GM12878 (cell line): ENCODE results near the gene AP1G2. TPM values are rescaled to one million over a fixed set of nuclear protein-coding genes. Genes with fewer than 3 reads are reported as not detected.

Source experiments
- ATF7 ChIP-seq: fragments of 450-650 bp; IDR thresholded peaks from 2 replicates; pipeline ENCODE4 v1.6.1; 2016; ENCODE audit warnings: low read depth, mild to moderate bottlenecking
- BCL11A ChIP-seq: IDR thresholded peaks from 2 replicates; pipeline ENCODE4 v1.6.1; 2011; ENCODE audit warnings: low read depth, low read length
- CBX3 ChIP-seq: fragments of 200-600 bp; sonication (generic); IDR thresholded peaks from 2 replicates; pipeline ENCODE4 v1.6.1; 2016; ENCODE audit warnings: low read depth, borderline replicate concordance
- CHD1 ChIP-seq: IDR thresholded peaks from 2 replicates; pipeline ENCODE4 v1.6.1; 2012; ENCODE audit warnings: low read depth, low read length, improper control_type of control experiment
- CHD2 ChIP-seq: IDR thresholded peaks from 2 replicates; pipeline ENCODE4 v1.6.1; 2011; ENCODE audit warnings: low read depth, low read length, improper control_type of control experiment, borderline replicate concordance
- JUND ChIP-seq: IDR thresholded peaks from 2 replicates; pipeline ENCODE4 v1.6.1; 2012; ENCODE audit warnings: low read depth, mild to moderate bottlenecking, low read length, improper control_type of control experiment, moderate library complexity
- MEF2A ChIP-seq: IDR thresholded peaks from 2 replicates; pipeline ENCODE4 v1.6.1; 2011; ENCODE audit warnings: low read depth, mild to moderate bottlenecking, low read length, moderate library complexity; ENCODE audit not compliant: insufficient read depth
- NFXL1 ChIP-seq: fragments of 450-650 bp; IDR thresholded peaks from 2 replicates; pipeline ENCODE4 v1.6.1; 2017; ENCODE audit warnings: antibody characterized with exemption, mild to moderate bottlenecking, borderline replicate concordance
- NR2C1 ChIP-seq: fragments of 450-650 bp; IDR thresholded peaks from 2 replicates; pipeline ENCODE4 v1.6.1; 2017; ENCODE audit warnings: antibody characterized with exemption, mild to moderate bottlenecking, moderate library complexity
- PML ChIP-seq: IDR thresholded peaks from 2 replicates; pipeline ENCODE4 v1.6.1; 2012; ENCODE audit warnings: low read length, inconsistent platforms
- RAD21 ChIP-seq: IDR thresholded peaks from 2 replicates; pipeline ENCODE4 v1.6.1; 2011; ENCODE audit warnings: mild to moderate bottlenecking, low read depth, low read length, moderate library complexity; ENCODE audit not compliant: insufficient read depth
- RELA ChIP-seq: fragments of 450-650 bp; IDR thresholded peaks from 2 replicates; pipeline ENCODE4 v1.8.0; 2014; ENCODE audit warnings: borderline replicate concordance; ENCODE audit not compliant: partially characterized antibody
- TCF12 ChIP-seq: IDR thresholded peaks from 2 replicates; pipeline ENCODE4 v1.6.1; 2011; ENCODE audit warnings: low read depth, mild to moderate bottlenecking, low read length
- ZNF274 ChIP-seq: IDR thresholded peaks from one replicate; pipeline ENCODE4 v1.8.0; 2011; ENCODE audit not compliant: insufficient read length, insufficient read depth
- polyA plus RNA-seq, 11 experiments: library from polyadenylated mRNA; depleted of rRNA in 4 of 11; unstranded in 6 of 11; stranded (reverse) in 5 of 11; fragments of >200 nt; fragmentation: Nextera tagmentation in 4 of 11; fragmentation: Illumina TruSeq in 1 of 11; extraction: Ambion mirVana in 4 of 11; extraction: Trizol in 1 of 11; gene quantifications; 1 replicate in 1 of 11; 2 replicates in 10 of 11; pipeline versions ENCODE4 v1.2.1 to v1.2.3, GENCODE V29; 2011 to 2016; ENCODE audit warnings: inconsistent platforms in 2 of 11, missing spikeins in 2 of 11, low read depth in 1 of 11
- total RNA-seq, 4 experiments: library from RNA; depleted of rRNA in 3 of 4; stranded (reverse); fragments of >200 nt in 3 of 4; fragmentation: Illumina TruSeq in 1 of 4; extraction: Trizol in 1 of 4; gene quantifications; 2 replicates each; pipeline versions ENCODE4 v1.2.1 to v1.2.3, GENCODE V29; 2013 to 2021
- TF ChIP-seq, protein P1 (sequence below): IDR thresholded peaks from 2 replicates; pipeline ENCODE4 v1.6.1; 2011; ENCODE audit warnings: borderline replicate concordance, low read depth, mild to moderate bottlenecking, moderate library complexity, mixed read lengths, low read length; ENCODE audit not compliant: insufficient read depth; ENCODE audit errors: extremely low read length
- TF ChIP-seq, protein P2 (sequence below): fragments of 450-650 bp; formaldehyde crosslinking; IDR thresholded peaks from 2 replicates; pipeline ENCODE4 v1.4.0; 2020; ENCODE audit warnings: mild to moderate bottlenecking, moderate library complexity
- TF ChIP-seq, protein P3 (sequence below): fragments of 450-650 bp; IDR thresholded peaks from 2 replicates; pipeline ENCODE4 v1.6.1; 2016; ENCODE audit warnings: mild to moderate bottlenecking
- TF ChIP-seq, protein P4 (sequence below): fragments of 450-650 bp; IDR thresholded peaks from 2 replicates; pipeline ENCODE4 v1.6.1; 2016; ENCODE audit warnings: mild to moderate bottlenecking, moderate library complexity, borderline replicate concordance

AP1G2 gene
- total and polyA plus RNA-seq, 10 of the 15 experiments (the other 5 are each of a cell fraction or from before 2014, with no cell fraction given) = 41.5 to 146 (median 103) TPM

DNA sequence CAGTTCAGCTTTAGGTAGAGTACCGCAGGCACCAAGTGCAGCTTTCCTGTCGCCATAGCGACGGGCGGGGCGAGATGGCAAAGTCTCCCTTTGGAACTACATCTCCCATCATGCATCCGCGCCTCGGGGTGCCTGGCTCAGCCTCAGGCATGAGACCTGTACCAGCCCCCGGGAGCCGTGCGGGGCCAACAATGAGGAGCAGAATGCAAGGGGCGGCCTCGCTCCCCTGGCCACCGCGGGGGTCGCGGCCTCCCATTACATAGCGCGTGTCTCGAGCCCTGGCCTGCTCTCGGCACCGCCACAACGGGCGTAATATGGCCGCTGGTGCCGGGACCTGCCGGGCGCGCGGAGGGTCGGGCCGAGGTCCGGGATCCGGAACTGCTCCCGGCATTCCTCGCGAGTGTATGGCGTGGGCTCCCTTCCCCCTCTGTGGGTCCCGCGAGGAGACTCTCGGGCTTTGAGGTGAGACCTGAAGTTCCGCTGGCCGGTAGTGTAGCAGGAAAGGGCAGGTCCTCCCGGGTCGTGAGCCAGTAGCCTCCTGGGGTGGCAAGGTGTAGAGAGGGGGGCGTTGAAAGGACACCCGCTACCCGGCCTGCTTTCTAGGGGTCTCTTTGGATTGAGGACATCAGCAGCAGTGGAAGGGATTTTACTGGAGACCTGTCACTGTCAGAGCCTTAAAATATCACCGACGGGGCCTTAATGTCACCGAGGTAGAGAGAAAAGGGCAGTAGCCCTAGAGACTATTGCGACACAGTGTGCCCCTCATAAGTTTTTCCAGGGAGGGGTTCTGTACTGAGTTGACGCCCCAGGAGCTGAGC, 11.5 kb downstream of the AP1G2 start, which contains the start of gene THTPA (continued):
- TF ChIP-seq ZNF274 (no peak), ATF7 (peak; percentile 16; the same call in 1 of the 2 replicates), TCF12 (0 out of 2 replicates have a peak, but pooled peaks have one; percentile 34), BCL11A (no peak), RELA (peak; percentile 76), NR2C1 (peak; percentile 61), CBX3 (no peak), CHD2 (peak; percentile 98), MEF2A (no peak), CHD1 (0 out of 2 replicates have a peak, but pooled peaks have one; percentile 38), JUND (no peak), RAD21 (no peak), NFXL1 (no peak), PML (peak; percentile 71; the same call in 1 of the 2 replicates)
- TF ChIP-seq, protein P1, sequence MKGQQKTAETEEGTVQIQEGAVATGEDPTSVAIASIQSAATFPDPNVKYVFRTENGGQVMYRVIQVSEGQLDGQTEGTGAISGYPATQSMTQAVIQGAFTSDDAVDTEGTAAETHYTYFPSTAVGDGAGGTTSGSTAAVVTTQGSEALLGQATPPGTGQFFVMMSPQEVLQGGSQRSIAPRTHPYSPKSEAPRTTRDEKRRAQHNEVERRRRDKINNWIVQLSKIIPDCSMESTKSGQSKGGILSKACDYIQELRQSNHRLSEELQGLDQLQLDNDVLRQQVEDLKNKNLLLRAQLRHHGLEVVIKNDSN = no peak
- TF ChIP-seq, protein P2, sequence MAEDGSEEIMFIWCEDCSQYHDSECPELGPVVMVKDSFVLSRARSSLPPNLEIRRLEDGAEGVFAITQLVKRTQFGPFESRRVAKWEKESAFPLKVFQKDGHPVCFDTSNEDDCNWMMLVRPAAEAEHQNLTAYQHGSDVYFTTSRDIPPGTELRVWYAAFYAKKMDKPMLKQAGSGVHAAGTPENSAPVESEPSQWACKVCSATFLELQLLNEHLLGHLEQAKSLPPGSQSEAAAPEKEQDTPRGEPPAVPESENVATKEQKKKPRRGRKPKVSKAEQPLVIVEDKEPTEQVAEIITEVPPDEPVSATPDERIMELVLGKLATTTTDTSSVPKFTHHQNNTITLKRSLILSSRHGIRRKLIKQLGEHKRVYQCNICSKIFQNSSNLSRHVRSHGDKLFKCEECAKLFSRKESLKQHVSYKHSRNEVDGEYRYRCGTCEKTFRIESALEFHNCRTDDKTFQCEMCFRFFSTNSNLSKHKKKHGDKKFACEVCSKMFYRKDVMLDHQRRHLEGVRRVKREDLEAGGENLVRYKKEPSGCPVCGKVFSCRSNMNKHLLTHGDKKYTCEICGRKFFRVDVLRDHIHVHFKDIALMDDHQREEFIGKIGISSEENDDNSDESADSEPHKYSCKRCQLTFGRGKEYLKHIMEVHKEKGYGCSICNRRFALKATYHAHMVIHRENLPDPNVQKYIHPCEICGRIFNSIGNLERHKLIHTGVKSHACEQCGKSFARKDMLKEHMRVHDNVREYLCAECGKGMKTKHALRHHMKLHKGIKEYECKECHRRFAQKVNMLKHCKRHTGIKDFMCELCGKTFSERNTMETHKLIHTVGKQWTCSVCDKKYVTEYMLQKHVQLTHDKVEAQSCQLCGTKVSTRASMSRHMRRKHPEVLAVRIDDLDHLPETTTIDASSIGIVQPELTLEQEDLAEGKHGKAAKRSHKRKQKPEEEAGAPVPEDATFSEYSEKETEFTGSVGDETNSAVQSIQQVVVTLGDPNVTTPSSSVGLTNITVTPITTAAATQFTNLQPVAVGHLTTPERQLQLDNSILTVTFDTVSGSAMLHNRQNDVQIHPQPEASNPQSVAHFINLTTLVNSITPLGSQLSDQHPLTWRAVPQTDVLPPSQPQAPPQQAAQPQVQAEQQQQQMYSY (CRISPR knock-in tag) = no peak
- TF ChIP-seq, protein P3, sequence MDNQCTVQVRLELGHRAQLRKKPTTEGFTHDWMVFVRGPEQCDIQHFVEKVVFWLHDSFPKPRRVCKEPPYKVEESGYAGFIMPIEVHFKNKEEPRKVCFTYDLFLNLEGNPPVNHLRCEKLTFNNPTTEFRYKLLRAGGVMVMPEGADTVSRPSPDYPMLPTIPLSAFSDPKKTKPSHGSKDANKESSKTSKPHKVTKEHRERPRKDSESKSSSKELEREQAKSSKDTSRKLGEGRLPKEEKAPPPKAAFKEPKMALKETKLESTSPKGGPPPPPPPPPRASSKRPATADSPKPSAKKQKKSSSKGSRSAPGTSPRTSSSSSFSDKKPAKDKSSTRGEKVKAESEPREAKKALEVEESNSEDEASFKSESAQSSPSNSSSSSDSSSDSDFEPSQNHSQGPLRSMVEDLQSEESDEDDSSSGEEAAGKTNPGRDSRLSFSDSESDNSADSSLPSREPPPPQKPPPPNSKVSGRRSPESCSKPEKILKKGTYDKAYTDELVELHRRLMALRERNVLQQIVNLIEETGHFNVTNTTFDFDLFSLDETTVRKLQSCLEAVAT = no peak
- TF ChIP-seq, protein P4, sequence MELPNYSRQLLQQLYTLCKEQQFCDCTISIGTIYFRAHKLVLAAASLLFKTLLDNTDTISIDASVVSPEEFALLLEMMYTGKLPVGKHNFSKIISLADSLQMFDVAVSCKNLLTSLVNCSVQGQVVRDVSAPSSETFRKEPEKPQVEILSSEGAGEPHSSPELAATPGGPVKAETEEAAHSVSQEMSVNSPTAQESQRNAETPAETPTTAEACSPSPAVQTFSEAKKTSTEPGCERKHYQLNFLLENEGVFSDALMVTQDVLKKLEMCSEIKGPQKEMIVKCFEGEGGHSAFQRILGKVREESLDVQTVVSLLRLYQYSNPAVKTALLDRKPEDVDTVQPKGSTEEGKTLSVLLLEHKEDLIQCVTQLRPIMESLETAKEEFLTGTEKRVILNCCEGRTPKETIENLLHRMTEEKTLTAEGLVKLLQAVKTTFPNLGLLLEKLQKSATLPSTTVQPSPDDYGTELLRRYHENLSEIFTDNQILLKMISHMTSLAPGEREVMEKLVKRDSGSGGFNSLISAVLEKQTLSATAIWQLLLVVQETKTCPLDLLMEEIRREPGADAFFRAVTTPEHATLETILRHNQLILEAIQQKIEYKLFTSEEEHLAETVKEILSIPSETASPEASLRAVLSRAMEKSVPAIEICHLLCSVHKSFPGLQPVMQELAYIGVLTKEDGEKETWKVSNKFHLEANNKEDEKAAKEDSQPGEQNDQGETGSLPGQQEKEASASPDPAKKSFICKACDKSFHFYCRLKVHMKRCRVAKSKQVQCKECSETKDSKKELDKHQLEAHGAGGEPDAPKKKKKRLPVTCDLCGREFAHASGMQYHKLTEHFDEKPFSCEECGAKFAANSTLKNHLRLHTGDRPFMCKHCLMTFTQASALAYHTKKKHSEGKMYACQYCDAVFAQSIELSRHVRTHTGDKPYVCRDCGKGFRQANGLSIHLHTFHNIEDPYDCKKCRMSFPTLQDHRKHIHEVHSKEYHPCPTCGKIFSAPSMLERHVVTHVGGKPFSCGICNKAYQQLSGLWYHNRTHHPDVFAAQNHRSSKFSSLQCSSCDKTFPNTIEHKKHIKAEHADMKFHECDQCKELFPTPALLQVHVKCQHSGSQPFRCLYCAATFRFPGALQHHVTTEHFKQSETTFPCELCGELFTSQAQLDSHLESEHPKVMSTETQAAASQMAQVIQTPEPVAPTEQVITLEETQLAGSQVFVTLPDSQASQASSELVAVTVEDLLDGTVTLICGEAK = peak; percentile 70; the same call in 1 of the 2 replicates
